Tibial nerve (tissue), 4 donors: ENCODE results near the gene JMJD7. TPM values are rescaled to one million over a fixed set of nuclear protein-coding genes. Genes with fewer than 3 reads are reported as not detected.

ENCODE experiments used
- DNase-seq, 2 donors: peaks; one replicate each; pipeline ENCODE4 v3.0.0-alpha.2; 2019; ENCODE audit warnings: low spot score in 2 of 2
- H3K27ac ChIP-seq, 4 donors: fragments of 200-600 bp; sonication (generic) in 3 of 4; one replicate each; pipeline ENCODE4 v1.5.1; 2017 to 2019; ENCODE audit warnings: mild to moderate bottlenecking in 1 of 4
- H3K27me3 ChIP-seq, 2 donors: fragments of 200-600 bp; sonication (generic) in 1 of 2; one replicate each; pipeline versions ENCODE4 v1.5.1 to v1.6.0; 2017 to 2019
- H3K36me3 ChIP-seq, 3 donors: fragments of 200-600 bp; sonication (generic); one replicate each; pipeline ENCODE4 v1.5.1; 2018 to 2019
- H3K4me1 ChIP-seq, 4 donors: fragments of 200-600 bp; sonication (generic) in 3 of 4; one replicate each; pipeline ENCODE4 v1.5.1; 2017 to 2019
- H3K4me3 ChIP-seq, 4 donors: fragments of 200-600 bp; sonication (generic) in 3 of 4; one replicate each; pipeline ENCODE4 v1.5.1; 2017 to 2019; ENCODE audit warnings: mild to moderate bottlenecking in 1 of 4, moderate library complexity in 1 of 4
- H3K9me3 ChIP-seq, 4 donors: fragments of 200-600 bp; sonication (generic) in 3 of 4; one replicate each; pipeline ENCODE4 v1.5.1; 2017 to 2019
- CTCF ChIP-seq, 5 experiments: fragments of 200-600 bp in 3 of 5; fragments of 450-650 bp in 2 of 5; sonication (generic) in 3 of 5; IDR thresholded peaks; one replicate each; pipeline ENCODE4 v1.5.1; 2016 to 2019; ENCODE audit warnings: antibody characterized with exemption in 5 of 5, mild to moderate bottlenecking in 3 of 5, moderate library complexity in 2 of 5
- EP300 ChIP-seq, 2 donors: sonication (generic); formaldehyde crosslinking; IDR thresholded peaks; one replicate each; pipeline ENCODE4 v1.6.1; 2017; ENCODE audit warnings: antibody characterized with exemption in 2 of 2, mild to moderate bottlenecking in 1 of 2
- POLR2A ChIP-seq, 2 donors: fragments of 450-650 bp; IDR thresholded peaks; one replicate each; pipeline ENCODE4 v1.6.1; 2017; ENCODE audit warnings: antibody characterized with exemption in 2 of 2, mild to moderate bottlenecking in 2 of 2, moderate library complexity in 2 of 2
- WGBS, 2 donors: methylation state at CpG; one replicate each; pipeline ENCODE4 v1.1.5; 2018; 5-methylcytosine and 5-hydroxymethylcytosine counted together
- total RNA-seq, 4 donors: library from RNA; depleted of rRNA; stranded (reverse); fragments of >200 nt; gene quantifications; one replicate each; pipeline ENCODE4 v1.1.0, GENCODE V29; 2016

Gene JMJD7
- total RNA-seq, 4 donors from 2014 or later, result 9.0 to 16.8 (median 12.0) TPM

- peaks cover 0 to 45% (median 10%) of the 10 kb centered on the region in 4 donors for H3K4me1 ChIP-seq
- 88 to 96% methylated on average over 3 of the region's 3 CpGs for WGBS, 2 donors
- no peaks in the 10 kb centered on the region for H3K9me3 ChIP-seq
- H3K27me3 ChIP-seq, result no peaks in the 10 kb centered on the region
- TF ChIP-seq EP300 (IDR thresholded peaks at IDR 0.05), result no peak
- TF ChIP-seq POLR2A (IDR thresholded peaks at IDR 0.05), result no peak
- no peak for TF ChIP-seq CTCF (IDR thresholded peaks at IDR 0.05)
- H3K4me3 ChIP-seq, result no peak overlapping the region
- H3K36me3 ChIP-seq, result peaks cover 0 to 37% (median 0%) of the 10 kb centered on the region in 3 donors
- H3K27ac ChIP-seq, result peak overlapping the region in 1 of 4 donors; percentile 29
- no peak for DNase-seq
Measured at GRCh38 chr15:41801185-41801584, 26.7 kb upstream of the JMJD7 start.

DNA sequence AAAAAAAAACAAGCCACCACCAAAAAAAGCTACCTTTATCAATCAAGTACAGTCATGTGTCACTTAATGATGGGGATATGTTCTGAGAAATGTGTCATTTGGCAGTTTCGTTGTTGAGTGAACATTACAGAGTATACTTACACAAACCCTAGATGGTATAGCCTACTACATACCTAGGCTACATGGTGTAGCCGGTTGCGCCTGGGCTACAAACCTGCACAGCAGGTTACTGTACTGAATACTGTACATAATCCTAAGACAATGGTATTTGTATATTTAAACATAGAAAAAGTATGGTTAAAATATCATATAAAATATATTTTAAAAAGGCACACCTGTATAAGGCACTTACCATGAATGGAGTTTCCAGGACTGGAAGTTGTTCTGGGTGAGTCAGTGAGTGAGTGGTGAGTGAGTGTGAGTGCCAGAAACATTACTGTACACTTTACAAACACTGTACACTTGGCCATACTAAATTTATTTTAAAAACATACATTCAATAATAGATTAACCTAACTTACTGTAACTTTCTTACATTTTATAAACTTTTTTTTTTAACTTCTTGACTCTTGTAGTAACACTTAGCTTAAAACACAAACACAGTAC lies 25.9 kb upstream of the JMJD7 start:
- TF ChIP-seq CTCF (IDR thresholded peaks at IDR 0.05) (no peak), POLR2A (IDR thresholded peaks at IDR 0.05) (no peak), EP300 (IDR thresholded peaks at IDR 0.05) (no peak)
- Histone ChIP-seq H3K4me1 (peaks cover 0 to 43% (median 3%) of the 10 kb centered on the region in 4 donors), H3K27ac (peak overlapping the region in 1 of 4 donors; percentile 29), H3K27me3 (no peaks in the 10 kb centered on the region), H3K9me3 (no peaks in the 10 kb centered on the region), H3K36me3 (peaks cover 0 to 37% (median 0%) of the 10 kb centered on the region in 3 donors), H3K4me3 (no peak overlapping the region)
- DNase-seq, result no peak
- WGBS, 2 donors, result 92 to 99% methylated on average over 3 of the region's 3 CpGs

GRCh38 chr15:41804361-41804760 lies 23.5 kb upstream of the JMJD7 start:
- Histone ChIP-seq H3K4me3 (no peak overlapping the region), H3K27me3 (no peaks in the 10 kb centered on the region), H3K4me1 (peaks cover 0 to 31% (median 0%) of the 10 kb centered on the region in 4 donors), H3K9me3 (no peaks in the 10 kb centered on the region), H3K27ac (peak overlapping the region in 2 of 4 donors; percentile 46 to 54), H3K36me3 (peaks cover 0 to 35% (median 0%) of the 10 kb centered on the region in 3 donors)
- 63 to 75% methylated on average over 2 of the region's 2 CpGs for WGBS, 2 donors
- TF ChIP-seq POLR2A (IDR thresholded peaks at IDR 0.05) (no peak), EP300 (IDR thresholded peaks at IDR 0.05) (no peak)
- no peak for DNase-seq

DNA sequence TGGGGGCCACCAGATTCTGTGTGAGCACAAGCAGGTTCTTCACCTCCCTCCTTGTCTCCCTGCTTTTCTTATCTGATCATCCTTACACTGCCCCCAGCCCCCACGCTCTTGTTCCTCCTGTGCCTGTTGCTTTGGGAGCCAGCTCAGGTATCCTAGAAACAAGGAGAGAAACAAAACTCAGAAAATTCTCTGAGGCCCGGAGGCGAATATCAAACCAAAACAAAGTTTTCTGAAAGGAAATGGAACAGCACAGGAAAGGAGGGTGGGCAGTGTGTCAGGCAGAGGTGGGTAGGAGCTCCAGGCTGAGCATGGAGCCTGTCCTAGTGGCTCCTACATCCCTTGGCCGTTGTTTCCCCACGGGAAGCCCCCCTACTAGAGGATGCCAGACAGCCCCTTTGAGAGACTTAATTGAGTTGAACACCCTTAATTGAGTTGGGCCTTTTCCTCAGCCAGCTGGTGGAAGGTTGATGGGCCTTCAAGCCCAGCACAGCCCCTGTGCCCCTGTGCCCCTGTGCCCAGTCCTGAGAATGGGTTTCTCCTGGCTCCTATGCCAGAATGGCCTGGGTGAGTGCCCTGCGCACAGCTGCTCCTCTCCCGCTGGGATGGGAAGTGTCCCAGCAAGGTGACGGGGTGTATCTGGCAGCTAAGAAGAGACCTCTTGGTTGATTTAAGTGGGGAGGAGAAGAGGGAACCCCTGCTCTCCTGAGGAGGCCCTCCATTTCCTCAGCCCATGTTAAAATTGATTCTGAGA lies 22.8 kb upstream of the JMJD7 start:
- no peak overlapping the region for H3K4me3 ChIP-seq
- TF ChIP-seq CTCF (IDR thresholded peaks at IDR 0.05) (no peak), EP300 (IDR thresholded peaks at IDR 0.05) (no peak), POLR2A (IDR thresholded peaks at IDR 0.05) (no peak)
- WGBS, 2 donors, result 70 to 75% methylated on average over 8 of the region's 8 CpGs
- no peaks in the 10 kb centered on the region for H3K27me3 ChIP-seq
- no peak for DNase-seq
- peaks cover 0 to 27% (median 0%) of the 10 kb centered on the region in 3 donors for H3K36me3 ChIP-seq
- H3K4me1 ChIP-seq, result peaks cover 0 to 30% (median 0%) of the 10 kb centered on the region in 4 donors
- H3K9me3 ChIP-seq, result no peaks in the 10 kb centered on the region
- peak overlapping the region in 2 of 4 donors; percentile 54 to 67 for H3K27ac ChIP-seq

DNA sequence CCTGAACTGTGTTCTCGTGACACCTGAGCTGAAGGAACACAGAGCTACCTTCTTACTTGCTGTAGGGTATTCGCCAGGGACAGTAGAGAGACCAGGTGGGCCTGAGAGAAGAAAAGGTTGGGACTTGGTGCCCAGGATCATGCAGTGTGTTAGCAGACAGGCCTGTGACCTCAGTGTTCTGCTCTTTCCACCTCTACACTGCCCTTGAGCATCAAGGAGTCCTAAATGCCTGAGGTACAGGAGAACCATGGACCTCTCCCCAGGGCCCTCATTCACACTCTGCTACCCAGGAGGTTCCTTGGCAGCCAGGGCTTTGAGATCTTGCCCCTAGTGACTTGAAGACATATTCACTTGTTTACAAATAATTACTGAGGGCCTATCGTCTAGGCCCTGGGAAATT lies 22.2 kb upstream of the JMJD7 start:
- H3K9me3 ChIP-seq, result no peaks in the 10 kb centered on the region
- 69 to 75% methylated on average over 3 of the region's 3 CpGs for WGBS, 2 donors
- peak overlapping the region in 2 of 4 donors; percentile 54 to 67 for H3K27ac ChIP-seq
- H3K27me3 ChIP-seq, result no peaks in the 10 kb centered on the region
- DNase-seq, result no peak
- H3K4me1 ChIP-seq, result peaks cover 0 to 30% (median 0%) of the 10 kb centered on the region in 4 donors
- TF ChIP-seq CTCF (IDR thresholded peaks at IDR 0.05), result no peak
- TF ChIP-seq EP300 (IDR thresholded peaks at IDR 0.05), result no peak
- H3K4me3 ChIP-seq, result no peak overlapping the region
- peaks cover 0 to 21% (median 0%) of the 10 kb centered on the region in 3 donors for H3K36me3 ChIP-seq
